ENCODE data around the gene ADAMTS9. TPM values are rescaled to one million over a fixed set of nuclear protein-coding genes. Genes with fewer than 3 reads are reported as not detected.

ADAMTS9 gene
- total RNA-seq, 3 donors from 2014 or later = 19.4 to 240 (median 50.6) TPM

- H3K4me3 ChIP-seq = peak overlapping the region in 1 of 3 donors; percentile 34
- no peaks in the 10 kb centered on the region for H3K27me3 ChIP-seq
- TF ChIP-seq POLR2AphosphoS5 (IDR thresholded peaks at IDR 0.05) = no peak
- TF ChIP-seq POLR2A (IDR thresholded peaks at IDR 0.05) = no peak
- TF ChIP-seq, protein P1, sequence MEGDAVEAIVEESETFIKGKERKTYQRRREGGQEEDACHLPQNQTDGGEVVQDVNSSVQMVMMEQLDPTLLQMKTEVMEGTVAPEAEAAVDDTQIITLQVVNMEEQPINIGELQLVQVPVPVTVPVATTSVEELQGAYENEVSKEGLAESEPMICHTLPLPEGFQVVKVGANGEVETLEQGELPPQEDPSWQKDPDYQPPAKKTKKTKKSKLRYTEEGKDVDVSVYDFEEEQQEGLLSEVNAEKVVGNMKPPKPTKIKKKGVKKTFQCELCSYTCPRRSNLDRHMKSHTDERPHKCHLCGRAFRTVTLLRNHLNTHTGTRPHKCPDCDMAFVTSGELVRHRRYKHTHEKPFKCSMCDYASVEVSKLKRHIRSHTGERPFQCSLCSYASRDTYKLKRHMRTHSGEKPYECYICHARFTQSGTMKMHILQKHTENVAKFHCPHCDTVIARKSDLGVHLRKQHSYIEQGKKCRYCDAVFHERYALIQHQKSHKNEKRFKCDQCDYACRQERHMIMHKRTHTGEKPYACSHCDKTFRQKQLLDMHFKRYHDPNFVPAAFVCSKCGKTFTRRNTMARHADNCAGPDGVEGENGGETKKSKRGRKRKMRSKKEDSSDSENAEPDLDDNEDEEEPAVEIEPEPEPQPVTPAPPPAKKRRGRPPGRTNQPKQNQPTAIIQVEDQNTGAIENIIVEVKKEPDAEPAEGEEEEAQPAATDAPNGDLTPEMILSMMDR (IDR thresholded peaks at IDR 0.05) = no peak
- H3K27ac ChIP-seq = peak overlapping the region; percentile 3 to 60
- no peaks in the 10 kb centered on the region for H3K36me3 ChIP-seq
- intact Hi-C loops (cut with DNase I; ENCODE audit: low total_unique reads) = no loop called here
- H3K9me3 ChIP-seq = no peaks in the 10 kb centered on the region
- no peaks in the 10 kb centered on the region for H3K4me1 ChIP-seq
- no peak for DNase-seq (ENCODE audit: low spot score in 2 of 2)
Measured at GRCh38 chr3:64668582-64669510, 19.0 kb downstream of the ADAMTS9 start.

DNA sequence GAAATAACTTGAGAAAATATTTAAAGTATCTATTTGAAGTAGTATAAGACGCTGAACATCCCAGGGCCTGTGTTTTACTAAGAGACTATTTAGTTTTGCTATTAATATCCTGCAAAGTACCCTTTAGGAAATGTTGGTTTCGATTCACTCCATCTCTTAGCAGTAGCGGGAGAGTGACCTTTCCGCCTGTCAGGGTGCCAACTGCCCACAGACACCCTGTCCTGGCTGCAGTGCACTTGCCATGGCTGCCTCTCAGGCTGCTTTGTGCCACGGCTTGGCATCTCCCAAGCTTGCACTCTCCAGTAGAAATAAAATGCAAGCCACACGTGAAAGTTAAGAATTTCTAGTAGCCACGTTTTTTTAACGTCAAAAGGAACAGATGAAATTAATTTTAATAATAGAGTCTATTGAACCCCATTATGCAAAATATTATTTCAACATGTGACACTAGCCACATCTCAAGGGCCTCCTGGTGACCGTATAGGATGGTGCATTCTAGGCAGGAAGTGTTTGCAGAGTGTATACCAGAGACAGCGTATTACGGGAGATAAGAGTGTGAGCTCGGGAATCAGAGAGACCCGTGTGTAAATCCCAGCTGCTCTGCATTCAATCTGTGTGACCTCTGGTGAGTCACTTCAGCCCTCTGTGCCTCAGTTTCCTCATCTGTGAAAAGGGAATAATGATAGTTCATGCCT, 19.8 kb downstream of the ADAMTS9 start:
- intact Hi-C loops (cut with DNase I; ENCODE audit: low total_unique reads) = no loop called here
- TF ChIP-seq, protein P1 (IDR thresholded peaks at IDR 0.05) = no peak
- TF ChIP-seq POLR2AphosphoS5 (IDR thresholded peaks at IDR 0.05) = no peak
- Histone ChIP-seq H3K4me1 (no peaks in the 10 kb centered on the region), H3K27ac (peak overlapping the region; percentile 31 to 60), H3K4me3 (peak overlapping the region in 2 of 3 donors; percentile 14 to 34), H3K9me3 (no peaks in the 10 kb centered on the region), H3K27me3 (no peaks in the 10 kb centered on the region), H3K36me3 (no peaks in the 10 kb centered on the region)
- no peak for DNase-seq (ENCODE audit: low spot score in 2 of 2)

GRCh38 chr3:64667138-64667537, 20.7 kb downstream of the ADAMTS9 start:
- H3K9me3 ChIP-seq = no peaks in the 10 kb centered on the region
- no peak overlapping the region for H3K27ac ChIP-seq
- no peak for DNase-seq (ENCODE audit: low spot score in 2 of 2)
- peak overlapping the region in 1 of 3 donors; percentile 34 for H3K4me3 ChIP-seq
- H3K27me3 ChIP-seq = no peaks in the 10 kb centered on the region
- H3K36me3 ChIP-seq = no peaks in the 10 kb centered on the region
- intact Hi-C loops (cut with DNase I; ENCODE audit: low total_unique reads) = no loop called here
- TF ChIP-seq POLR2AphosphoS5 (IDR thresholded peaks at IDR 0.05) = no peak
- TF ChIP-seq POLR2A (IDR thresholded peaks at IDR 0.05) = no peak
- TF ChIP-seq, protein P1 (IDR thresholded peaks at IDR 0.05) = no peak
- H3K4me1 ChIP-seq = no peaks in the 10 kb centered on the region

DNA sequence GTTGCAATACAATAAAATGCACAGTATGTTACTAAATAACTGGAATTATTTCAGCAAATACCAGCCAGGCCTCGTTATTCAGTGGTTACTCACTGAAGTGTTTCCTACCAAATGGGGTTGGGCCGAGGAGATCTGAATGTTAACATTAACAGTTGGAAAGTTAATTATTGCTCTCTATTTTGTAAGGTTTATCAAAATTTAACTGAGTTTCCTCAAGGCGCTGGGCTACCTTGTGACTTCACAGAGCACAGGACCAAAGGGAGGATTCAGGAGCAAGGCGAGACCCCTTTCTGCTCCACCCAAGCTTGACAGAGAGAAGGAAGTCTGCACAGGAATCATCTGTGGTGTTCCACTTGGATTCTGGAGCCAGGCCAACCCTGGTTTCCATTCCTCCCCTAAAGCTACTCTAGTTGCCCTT, 21.6 kb downstream of the ADAMTS9 start:
- H3K4me3 ChIP-seq = no peak overlapping the region
- no peaks in the 10 kb centered on the region for H3K27me3 ChIP-seq
- H3K9me3 ChIP-seq = no peaks in the 10 kb centered on the region
- H3K4me1 ChIP-seq = no peaks in the 10 kb centered on the region
- H3K36me3 ChIP-seq = no peaks in the 10 kb centered on the region
- no peak for DNase-seq (ENCODE audit: low spot score in 2 of 2)
- intact Hi-C loops (cut with DNase I; ENCODE audit: low total_unique reads) = no loop called here
- TF ChIP-seq POLR2AphosphoS5 (IDR thresholded peaks at IDR 0.05) (no peak), POLR2A (IDR thresholded peaks at IDR 0.05) (no peak)
- TF ChIP-seq, protein P1 (IDR thresholded peaks at IDR 0.05) = no peak
- H3K27ac ChIP-seq = no peak overlapping the region

GRCh38 chr3:64664397-64664796, 23.4 kb downstream of the ADAMTS9 start:
- intact Hi-C loops (cut with DNase I; ENCODE audit: low total_unique reads) = no loop called here
- DNase-seq (ENCODE audit: low spot score in 2 of 2) = no peak
- no peak overlapping the region for H3K4me3 ChIP-seq
- H3K27ac ChIP-seq = no peak overlapping the region
- no peaks in the 10 kb centered on the region for H3K36me3 ChIP-seq
- no peaks in the 10 kb centered on the region for H3K9me3 ChIP-seq
- no peak for TF ChIP-seq POLR2A (IDR thresholded peaks at IDR 0.05)
- TF ChIP-seq, protein P1 (IDR thresholded peaks at IDR 0.05) = no peak
- no peak for TF ChIP-seq POLR2AphosphoS5 (IDR thresholded peaks at IDR 0.05)
- no peaks in the 10 kb centered on the region for H3K27me3 ChIP-seq
- no peaks in the 10 kb centered on the region for H3K4me1 ChIP-seq
